Thymus (tissue), 11 donors: Measurements from ENCODE around the gene MYH7B. TPM values are rescaled to one million over a fixed set of nuclear protein-coding genes. Genes with fewer than 3 reads are reported as not detected.

Experiments used
- DNase-seq, 9 donors: peaks; one replicate each; pipeline ENCODE4 v3.0.0-alpha.2; 2013; ENCODE audit warnings: low spot score in 9 of 9, low read depth in 6 of 9, missing footprints in 1 of 9
- H3K27ac ChIP-seq, 2 donors: one replicate each; pipeline ENCODE4 v1.5.1; 2013; ENCODE audit warnings: control low read depth in 1 of 2, low read depth in 1 of 2, low read length in 1 of 2, mild to moderate bottlenecking in 1 of 2, moderate library complexity in 1 of 2
- H3K27me3 ChIP-seq, 2 donors: one replicate each; pipeline ENCODE4 v1.5.1; 2013; ENCODE audit warnings: low read length in 1 of 2; ENCODE audit not compliant: control insufficient read depth in 2 of 2, insufficient read depth in 1 of 2
- H3K36me3 ChIP-seq, 2 donors: one replicate each; pipeline ENCODE4 v1.5.1; 2013; ENCODE audit warnings: low read length in 1 of 2, mild to moderate bottlenecking in 1 of 2, moderate library complexity in 1 of 2; ENCODE audit not compliant: control insufficient read depth in 2 of 2, insufficient read depth in 2 of 2
- H3K4me1 ChIP-seq, 2 donors: one replicate each; pipeline ENCODE4 v1.5.1; 2013; ENCODE audit warnings: low read length in 2 of 2; ENCODE audit not compliant: control insufficient read depth in 2 of 2, insufficient read depth in 2 of 2
- H3K4me3 ChIP-seq, 2 donors: one replicate each; pipeline ENCODE4 v1.5.1; 2013; ENCODE audit warnings: low read length in 2 of 2, control low read depth in 1 of 2, mild to moderate bottlenecking in 1 of 2
- H3K9me3 ChIP-seq, 2 donors: one replicate each; pipeline ENCODE4 v1.5.1; 2013; ENCODE audit warnings: low read length in 1 of 2, mild to moderate bottlenecking in 1 of 2; ENCODE audit not compliant: control insufficient read depth in 2 of 2, insufficient read depth in 1 of 2
- WGBS: extraction: QIAGEN DNeasy Blood & Tissue Kit; methylation state at CpG from one replicate; pipeline ENCODE4 v1.1.7; 2013; 5-methylcytosine and 5-hydroxymethylcytosine counted together
- polyA plus RNA-seq: library from polyadenylated mRNA; stranded (reverse); fragments of 200-250 nt; gene quantifications from one replicate; pipeline ENCODE4 v1.2.3, GENCODE V29; 2013
- total RNA-seq: library from RNA; stranded (reverse); fragments of 120-200 nt; gene quantifications from one replicate; pipeline ENCODE4 v1.2.4, GENCODE V29; 2013
- donor health status: healthy.

MYH7B gene
- total and polyA plus RNA-seq, 2 donors: 0.09 to 1.8 TPM

DNA sequence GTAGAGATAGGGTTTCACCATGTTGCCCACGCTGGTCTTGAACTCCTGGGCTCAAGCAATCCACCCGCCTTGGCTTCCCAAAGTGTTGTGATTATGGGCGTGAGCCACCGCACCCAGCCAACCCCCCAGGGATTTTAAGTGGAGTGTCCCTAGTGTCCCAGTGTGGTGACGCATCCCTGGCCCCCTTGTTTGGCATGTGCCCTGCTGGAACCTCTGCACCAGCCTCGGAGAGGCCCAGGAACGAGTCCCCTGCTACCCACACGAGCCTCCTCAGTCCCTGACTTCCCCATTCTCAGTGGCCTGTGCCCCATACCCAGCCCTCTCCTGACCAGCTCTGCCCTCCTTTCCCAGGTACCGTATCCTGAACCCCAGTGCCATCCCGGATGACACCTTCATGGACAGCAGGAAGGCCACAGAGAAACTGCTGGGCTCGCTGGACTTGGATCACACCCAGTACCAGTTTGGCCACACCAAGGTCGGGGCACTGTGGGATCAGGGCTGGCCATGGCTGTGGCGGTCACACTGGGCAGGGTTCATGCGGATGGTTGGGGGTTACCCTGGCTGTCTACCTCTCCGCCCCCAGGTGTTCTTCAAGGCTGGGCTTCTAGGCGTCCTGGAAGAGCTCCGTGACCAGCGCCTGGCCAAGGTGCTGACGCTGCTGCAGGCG, 37.2 kb downstream of the MYH7B start:
- no peak overlapping the region for H3K27ac ChIP-seq
- DNase-seq: no peak
- no peaks in the 10 kb centered on the region for H3K27me3 ChIP-seq
- H3K9me3 ChIP-seq: peaks cover 0 to 24% of the 10 kb centered on the region in 2 donors
- H3K4me1 ChIP-seq: peaks cover 0 to 20% of the 10 kb centered on the region in 2 donors
- peaks cover 29 to 58% of the 10 kb centered on the region in 2 donors for H3K36me3 ChIP-seq
- 99% methylated on average over 20 of the region's 20 CpGs for WGBS
- H3K4me3 ChIP-seq: no peak overlapping the region

DNA sequence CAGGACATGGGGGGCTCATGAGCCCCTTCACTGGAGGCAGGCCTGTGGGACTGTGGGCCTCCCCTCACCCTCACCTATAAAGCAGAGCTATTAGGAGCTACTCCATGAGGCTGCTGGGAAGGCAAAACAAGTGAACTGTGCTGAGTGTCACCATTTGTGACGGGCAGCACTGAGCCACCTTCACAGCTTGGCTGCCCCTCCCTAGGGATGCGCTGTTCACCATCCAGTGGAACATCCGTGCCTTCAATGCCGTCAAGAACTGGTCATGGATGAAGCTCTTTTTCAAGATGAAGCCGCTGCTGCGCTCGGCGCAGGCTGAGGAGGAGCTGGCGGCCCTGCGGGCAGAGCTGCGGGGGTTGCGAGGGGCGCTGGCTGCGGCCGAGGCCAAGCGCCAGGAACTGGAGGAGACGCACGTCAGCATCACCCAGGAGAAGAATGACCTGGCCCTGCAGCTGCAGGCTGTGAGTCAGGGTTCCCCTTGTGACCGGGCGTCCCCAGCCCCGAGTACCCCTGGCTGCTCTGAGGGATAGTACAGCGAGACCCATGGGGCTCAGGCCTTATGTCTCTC, 38.4 kb downstream of the MYH7B start:
- H3K36me3 ChIP-seq: peaks cover 40 to 69% of the 10 kb centered on the region in 2 donors
- WGBS: 98% methylated on average over 22 of the region's 22 CpGs
- no peak for DNase-seq

DNA sequence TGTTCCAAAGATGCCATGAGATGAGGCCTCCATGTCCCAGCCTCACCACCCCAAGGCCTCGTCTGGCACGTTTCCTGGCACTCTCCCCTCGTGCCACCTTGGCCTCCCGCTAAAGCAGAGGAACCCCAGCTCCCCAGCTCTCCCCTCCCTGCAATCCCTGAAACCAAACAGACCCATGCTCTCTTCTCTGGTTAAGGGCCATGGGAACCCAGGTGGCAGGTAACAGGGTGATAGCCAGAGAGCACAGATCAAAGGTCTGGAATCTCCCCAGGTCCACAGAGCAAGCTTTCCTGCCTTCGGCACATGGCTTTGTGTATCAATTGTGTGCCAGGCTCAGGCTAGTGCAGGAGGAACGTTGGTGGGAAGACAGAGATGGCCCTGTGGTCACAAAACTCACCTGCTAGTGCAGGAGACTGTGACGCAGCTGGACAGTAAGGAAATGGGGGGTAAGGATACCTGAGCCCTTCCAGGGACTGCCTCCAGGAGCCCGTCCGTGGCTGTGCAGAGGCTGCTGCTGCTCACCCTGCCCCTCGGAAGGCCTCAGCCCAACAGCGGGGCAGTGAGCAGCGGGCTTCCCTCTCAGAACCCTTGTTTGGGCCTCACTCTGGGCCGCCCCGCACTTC, 39.0 kb downstream of the MYH7B start:
- WGBS: 91% methylated on average over 14 of the region's 14 CpGs
- peaks cover 45 to 74% of the 10 kb centered on the region in 2 donors for H3K36me3 ChIP-seq
- H3K4me3 ChIP-seq: no peak overlapping the region
- H3K9me3 ChIP-seq: peaks cover 0 to 24% of the 10 kb centered on the region in 2 donors
- no peaks in the 10 kb centered on the region for H3K27me3 ChIP-seq
- DNase-seq: no peak
- no peak overlapping the region for H3K27ac ChIP-seq
- peaks cover 0 to 24% of the 10 kb centered on the region in 2 donors for H3K4me1 ChIP-seq

More for the DNA sequence above, 38.4 kb downstream of the MYH7B start:
- H3K9me3 ChIP-seq: peaks cover 0 to 24% of the 10 kb centered on the region in 2 donors
- no peaks in the 10 kb centered on the region for H3K27me3 ChIP-seq
- H3K4me1 ChIP-seq: peaks cover 0 to 24% of the 10 kb centered on the region in 2 donors
- no peak overlapping the region for H3K4me3 ChIP-seq
- H3K27ac ChIP-seq: no peak overlapping the region

DNA sequence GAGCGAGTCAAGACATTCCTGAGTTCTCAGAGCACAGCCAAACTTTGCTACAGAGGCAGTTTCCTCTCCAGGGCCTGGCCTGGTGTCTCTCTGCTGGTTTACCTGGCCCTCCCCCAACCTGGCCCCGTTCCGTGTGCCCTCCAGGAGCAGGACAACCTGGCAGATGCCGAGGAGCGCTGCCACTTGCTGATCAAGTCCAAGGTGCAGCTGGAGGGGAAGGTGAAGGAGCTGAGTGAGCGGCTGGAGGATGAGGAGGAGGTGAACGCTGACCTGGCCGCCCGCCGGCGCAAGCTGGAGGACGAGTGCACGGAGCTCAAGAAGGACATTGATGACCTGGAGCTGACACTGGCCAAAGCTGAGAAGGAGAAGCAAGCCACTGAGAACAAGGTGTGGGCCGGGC, 39.5 kb downstream of the MYH7B start:
- Histone ChIP-seq H3K9me3 (peaks cover 0 to 24% of the 10 kb centered on the region in 2 donors), H3K27me3 (no peaks in the 10 kb centered on the region), H3K4me3 (no peak overlapping the region), H3K36me3 (peaks cover 50 to 78% of the 10 kb centered on the region in 2 donors), H3K4me1 (peaks cover 0 to 24% of the 10 kb centered on the region in 2 donors), H3K27ac (no peak overlapping the region)
- no peak for DNase-seq
- 98% methylated on average over 14 of the region's 14 CpGs for WGBS

DNA sequence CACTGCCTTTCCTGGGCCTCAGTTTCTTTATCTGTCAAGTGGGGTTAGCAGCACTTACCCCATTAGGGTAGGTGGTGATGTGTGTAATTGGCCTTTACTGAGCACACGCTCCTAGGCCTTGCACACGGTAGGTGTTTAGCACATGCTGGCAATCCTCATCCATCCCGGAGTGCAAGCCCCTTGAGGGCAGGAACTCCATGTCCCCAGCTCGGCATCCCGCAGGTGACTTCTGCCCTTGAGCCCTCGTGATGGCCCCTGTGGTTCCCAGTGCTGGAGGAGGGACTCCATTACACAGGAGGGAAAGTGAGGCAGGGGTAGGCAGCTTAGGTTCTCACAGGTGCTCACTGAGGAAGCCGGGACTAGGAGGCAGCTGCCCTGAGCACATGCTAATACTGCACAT, 40.0 kb downstream of the MYH7B start:
- peaks cover 55 to 81% of the 10 kb centered on the region in 2 donors for H3K36me3 ChIP-seq
- H3K27me3 ChIP-seq: no peaks in the 10 kb centered on the region
- peaks cover 0 to 24% of the 10 kb centered on the region in 2 donors for H3K9me3 ChIP-seq
- DNase-seq: no peak
- H3K4me1 ChIP-seq: peaks cover 0 to 24% of the 10 kb centered on the region in 2 donors
- 90% methylated on average over 7 of the region's 7 CpGs for WGBS
- no peak overlapping the region for H3K4me3 ChIP-seq
- no peak overlapping the region for H3K27ac ChIP-seq

DNA sequence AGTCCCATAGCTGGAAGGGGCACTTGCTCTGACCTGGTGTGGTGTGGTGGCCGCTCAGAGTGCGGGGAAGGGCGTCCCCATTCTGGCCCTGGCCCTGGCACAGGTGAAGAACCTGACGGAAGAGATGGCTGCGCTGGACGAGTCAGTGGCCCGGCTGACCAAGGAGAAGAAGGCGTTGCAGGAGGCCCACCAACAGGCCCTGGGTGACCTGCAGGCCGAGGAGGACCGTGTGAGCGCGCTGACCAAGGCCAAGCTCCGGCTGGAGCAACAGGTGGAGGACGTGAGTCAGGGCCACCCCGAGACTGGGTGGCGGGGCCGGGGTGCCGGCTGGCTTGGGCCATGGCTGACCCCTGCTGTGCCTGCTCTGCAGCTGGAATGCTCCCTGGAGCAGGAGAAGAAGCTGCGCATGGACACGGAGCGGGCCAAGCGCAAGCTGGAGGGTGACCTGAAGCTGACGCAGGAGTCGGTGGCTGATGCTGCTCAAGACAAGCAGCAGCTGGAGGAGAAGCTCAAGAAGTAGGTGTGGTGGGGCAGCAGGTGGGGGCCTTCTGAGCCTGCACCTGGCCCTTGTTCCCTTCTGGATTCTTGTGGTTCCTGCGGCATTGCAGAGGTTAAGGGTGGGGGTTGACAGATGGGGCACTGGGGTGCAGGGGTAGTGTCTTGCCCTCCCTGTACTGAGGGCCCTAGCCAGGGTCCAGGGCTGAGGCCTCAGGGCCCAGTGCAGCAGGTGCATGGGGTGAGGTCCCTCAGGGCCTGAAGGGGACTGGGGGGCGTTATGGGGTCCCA, 40.8 kb downstream of the MYH7B start:
- Histone ChIP-seq H3K36me3 (peaks cover 62 to 88% of the 10 kb centered on the region in 2 donors), H3K4me1 (peaks cover 0 to 24% of the 10 kb centered on the region in 2 donors), H3K27ac (peak overlapping the region in 1 of 2 donors; percentile 71), H3K4me3 (no peak overlapping the region), H3K9me3 (peaks cover 0 to 24% of the 10 kb centered on the region in 2 donors), H3K27me3 (no peaks in the 10 kb centered on the region)
- DNase-seq: peak; percentile 34 to 87 (median 57)
- WGBS: 97% methylated on average over 26 of the region's 26 CpGs

DNA sequence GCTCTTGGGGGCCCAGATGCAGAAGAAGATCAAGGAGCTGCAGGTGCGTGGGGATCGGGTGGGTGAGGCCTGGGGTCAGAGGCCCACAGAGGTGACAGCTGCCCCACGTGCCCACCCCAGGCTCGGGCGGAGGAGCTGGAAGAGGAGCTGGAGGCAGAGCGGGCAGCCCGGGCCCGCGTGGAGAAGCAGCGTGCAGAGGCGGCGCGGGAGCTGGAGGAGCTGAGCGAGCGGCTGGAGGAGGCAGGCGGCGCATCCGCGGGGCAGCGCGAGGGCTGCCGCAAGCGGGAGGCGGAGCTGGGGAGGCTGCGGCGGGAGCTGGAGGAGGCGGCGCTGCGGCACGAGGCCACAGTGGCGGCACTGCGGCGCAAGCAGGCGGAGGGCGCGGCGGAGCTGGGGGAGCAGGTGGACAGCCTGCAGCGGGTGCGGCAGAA, 41.5 kb downstream of the MYH7B start:
- WGBS: 89% methylated on average over 39 of the region's 39 CpGs
- peaks cover 0 to 24% of the 10 kb centered on the region in 2 donors for H3K4me1 ChIP-seq
- peak overlapping the region in 1 of 2 donors; percentile 71 for H3K27ac ChIP-seq
- no peaks in the 10 kb centered on the region for H3K27me3 ChIP-seq
- peak in 7 of 9 donors; percentile 30 to 81 (median 60) for DNase-seq
- H3K9me3 ChIP-seq: peaks cover 0 to 24% of the 10 kb centered on the region in 2 donors
- H3K36me3 ChIP-seq: peaks cover 69 to 92% of the 10 kb centered on the region in 2 donors
- H3K4me3 ChIP-seq: no peak overlapping the region

DNA sequence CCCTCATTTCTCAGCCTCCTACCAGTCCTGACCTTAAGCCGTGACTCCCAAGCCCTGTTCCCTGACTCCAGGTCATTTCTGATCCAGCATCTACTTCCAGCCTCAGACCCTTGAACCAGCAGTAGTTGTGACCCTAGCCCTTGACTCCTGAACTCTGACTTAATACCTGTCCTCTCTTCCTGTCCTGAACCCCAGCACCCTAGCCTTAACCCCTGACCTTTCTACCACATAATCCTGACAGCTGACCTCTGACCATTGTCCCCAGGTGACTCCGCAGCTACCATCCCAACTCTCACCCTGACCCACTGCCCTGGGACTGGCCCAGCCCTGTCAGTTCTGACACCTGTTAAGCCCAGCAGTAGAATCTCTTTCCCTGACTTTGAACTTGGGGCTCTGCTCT, 42.1 kb downstream of the MYH7B start:
- 99% methylated on average over 2 of the region's 2 CpGs for WGBS
- H3K27me3 ChIP-seq: no peaks in the 10 kb centered on the region
- H3K27ac ChIP-seq: no peak overlapping the region
- peaks cover 0 to 24% of the 10 kb centered on the region in 2 donors for H3K9me3 ChIP-seq
- peaks cover 0 to 24% of the 10 kb centered on the region in 2 donors for H3K4me1 ChIP-seq
- peaks cover 76 to 96% of the 10 kb centered on the region in 2 donors for H3K36me3 ChIP-seq
- DNase-seq: no peak
- H3K4me3 ChIP-seq: no peak overlapping the region
